Measurements from ENCODE around the gene ERCC8.

DNA sequence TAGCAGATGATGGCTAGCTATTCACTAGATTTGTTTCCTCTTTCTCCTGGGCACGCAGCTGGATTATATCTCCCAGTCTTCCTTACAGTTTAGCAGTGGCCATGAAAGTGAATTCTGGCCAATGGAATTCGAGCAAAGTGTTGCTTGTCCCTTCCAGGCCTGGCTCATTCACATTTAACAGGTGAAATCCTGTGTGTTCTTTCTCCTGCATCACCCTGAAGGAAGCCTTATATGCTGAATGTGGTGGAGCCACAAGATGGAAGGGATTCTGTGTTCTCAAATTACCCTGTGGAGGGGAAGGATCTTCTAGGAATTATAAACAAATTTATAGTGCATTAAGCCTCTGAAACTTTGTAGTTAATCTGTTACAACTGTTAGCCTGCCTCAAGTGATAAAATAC is 92.6 kb downstream of the ERCC8 start:
- TF ChIP-seq, protein P1, sequence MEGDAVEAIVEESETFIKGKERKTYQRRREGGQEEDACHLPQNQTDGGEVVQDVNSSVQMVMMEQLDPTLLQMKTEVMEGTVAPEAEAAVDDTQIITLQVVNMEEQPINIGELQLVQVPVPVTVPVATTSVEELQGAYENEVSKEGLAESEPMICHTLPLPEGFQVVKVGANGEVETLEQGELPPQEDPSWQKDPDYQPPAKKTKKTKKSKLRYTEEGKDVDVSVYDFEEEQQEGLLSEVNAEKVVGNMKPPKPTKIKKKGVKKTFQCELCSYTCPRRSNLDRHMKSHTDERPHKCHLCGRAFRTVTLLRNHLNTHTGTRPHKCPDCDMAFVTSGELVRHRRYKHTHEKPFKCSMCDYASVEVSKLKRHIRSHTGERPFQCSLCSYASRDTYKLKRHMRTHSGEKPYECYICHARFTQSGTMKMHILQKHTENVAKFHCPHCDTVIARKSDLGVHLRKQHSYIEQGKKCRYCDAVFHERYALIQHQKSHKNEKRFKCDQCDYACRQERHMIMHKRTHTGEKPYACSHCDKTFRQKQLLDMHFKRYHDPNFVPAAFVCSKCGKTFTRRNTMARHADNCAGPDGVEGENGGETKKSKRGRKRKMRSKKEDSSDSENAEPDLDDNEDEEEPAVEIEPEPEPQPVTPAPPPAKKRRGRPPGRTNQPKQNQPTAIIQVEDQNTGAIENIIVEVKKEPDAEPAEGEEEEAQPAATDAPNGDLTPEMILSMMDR (conservative IDR thresholded peaks at IDR 0.05; ENCODE audit: low read depth, low read length) = no peak
- no peak for TF ChIP-seq EZH2 (IDR thresholded peaks at IDR 0.05; ENCODE audit: borderline replicate concordance, low read depth, low read length, poor library complexity, severe bottlenecking)
